GM19240 (cell line): ENCODE data around the gene HAUS7.

Experiments used
- DNase-seq: peaks from one replicate; pipeline ENCODE4 v3.0.0; 2011; ENCODE audit warnings: low spot score; ENCODE audit not compliant: insufficient read length

Gene HAUS7

DNA sequence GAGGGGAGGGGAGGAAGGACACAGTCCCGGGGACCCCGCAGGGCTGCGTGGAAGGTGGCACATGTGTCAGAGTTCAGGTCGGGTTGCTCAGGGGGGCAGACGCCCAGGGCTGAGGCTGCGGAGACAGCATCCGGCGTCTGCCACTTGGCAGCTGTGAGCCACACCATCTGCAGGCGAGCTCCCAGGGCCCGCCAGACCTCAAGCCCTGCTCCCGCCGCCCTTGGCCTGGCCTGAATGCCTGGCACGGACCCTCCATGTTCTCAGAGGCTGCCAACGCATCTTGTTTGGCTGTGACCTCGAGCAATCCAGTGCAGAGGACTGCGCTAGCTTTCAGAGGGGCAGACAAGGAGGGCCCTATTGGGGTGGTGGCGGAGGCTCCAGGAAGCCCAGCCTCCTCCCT, 29.5 kb upstream of the HAUS7 start:
- DNase-seq, result no peak

DNA sequence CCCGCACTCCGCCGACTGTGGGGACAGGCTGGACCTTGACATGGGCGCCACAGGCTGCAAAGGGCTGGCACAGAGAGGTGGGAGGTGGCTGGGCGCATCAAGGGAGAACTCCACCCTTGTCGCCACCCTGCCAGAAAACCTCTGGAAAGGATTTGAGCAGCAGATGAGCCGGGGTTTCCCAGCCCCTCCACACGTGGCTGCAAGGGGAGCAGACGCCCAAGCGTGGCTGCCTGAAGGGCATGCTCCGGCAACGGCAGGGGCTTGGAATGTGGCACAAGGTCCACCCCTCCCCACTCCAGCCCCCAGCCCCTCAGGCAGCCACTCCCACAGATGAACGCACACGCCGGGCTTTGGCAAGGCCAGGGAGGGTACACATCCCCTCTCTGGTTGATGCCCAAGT, 29.0 kb upstream of the HAUS7 start:
- DNase-seq, result no peak

DNA sequence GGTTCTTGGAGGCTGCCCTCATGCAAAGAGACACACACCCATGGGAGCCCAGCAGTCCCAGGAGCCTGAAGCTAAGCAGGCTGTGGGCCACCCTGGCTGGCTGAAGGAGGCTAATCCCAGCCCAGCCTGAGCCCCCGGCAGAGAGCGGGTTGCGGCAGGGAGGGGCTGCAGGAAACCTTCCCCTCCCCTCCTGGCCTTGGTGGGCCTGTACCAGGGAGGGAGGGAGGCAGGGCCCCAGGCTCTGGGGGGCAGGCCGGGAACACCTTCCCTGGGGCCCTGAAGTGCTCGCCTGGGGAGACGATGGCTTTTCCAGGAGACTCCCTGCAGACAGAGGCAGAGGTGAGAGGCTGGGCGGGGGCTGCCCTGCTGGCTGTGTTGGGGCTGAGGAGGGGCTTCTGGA, 28.1 kb upstream of the HAUS7 start:
- DNase-seq, result no peak

DNA sequence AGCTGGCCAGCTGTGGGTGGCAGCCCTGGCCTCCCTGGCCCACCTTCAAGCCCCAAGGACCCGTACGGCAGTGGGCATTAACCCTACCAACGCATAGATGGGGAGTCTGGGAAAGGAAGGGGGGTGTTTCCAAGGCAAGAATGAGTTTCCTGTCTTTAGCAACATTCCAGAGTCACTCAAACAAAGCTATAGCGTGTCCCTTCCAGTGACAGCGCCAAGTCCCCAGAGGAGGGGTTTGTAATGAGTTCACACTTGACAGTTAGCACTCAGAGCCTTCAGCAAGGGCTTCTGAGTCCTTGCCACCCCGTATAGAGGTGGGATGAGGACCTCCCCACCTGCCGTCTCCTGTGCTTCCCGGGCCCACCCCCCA, 26.2 kb upstream of the HAUS7 start:
- no peak for DNase-seq

DNA sequence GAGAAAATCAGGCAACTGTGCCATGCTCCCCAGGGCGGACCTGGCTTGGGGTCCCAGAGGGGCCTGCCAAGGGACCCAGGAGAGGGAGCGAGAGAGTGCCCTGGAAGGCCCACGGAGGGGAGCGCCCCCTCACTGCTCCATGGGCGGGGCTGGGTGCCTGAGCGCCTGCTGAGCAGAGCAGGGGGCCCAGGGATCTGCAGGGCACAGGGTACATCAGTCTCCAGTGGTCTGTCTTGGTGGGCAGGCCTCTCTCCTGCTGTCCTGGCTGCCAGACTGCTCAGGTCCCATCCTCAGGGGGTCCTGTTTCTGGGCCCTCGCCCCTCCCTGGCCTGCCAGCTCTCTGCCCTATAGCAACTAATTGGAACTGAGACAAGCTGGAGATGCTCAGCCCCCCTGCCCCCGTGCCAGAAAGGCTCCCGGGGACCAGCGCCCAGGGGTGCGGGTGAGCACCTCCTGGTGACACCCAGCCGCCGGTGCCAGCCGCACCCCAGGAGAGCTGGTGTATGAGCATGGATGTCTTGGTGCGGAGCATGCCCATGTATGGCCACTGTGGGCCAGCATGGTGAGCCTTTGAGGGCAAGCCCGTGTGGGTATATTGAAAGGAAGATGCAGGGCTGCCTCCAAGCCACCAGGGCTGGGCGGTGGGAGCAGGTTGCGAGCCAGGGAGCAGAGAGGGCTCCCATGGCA, 25.7 kb upstream of the HAUS7 start:
- no peak for DNase-seq

DNA sequence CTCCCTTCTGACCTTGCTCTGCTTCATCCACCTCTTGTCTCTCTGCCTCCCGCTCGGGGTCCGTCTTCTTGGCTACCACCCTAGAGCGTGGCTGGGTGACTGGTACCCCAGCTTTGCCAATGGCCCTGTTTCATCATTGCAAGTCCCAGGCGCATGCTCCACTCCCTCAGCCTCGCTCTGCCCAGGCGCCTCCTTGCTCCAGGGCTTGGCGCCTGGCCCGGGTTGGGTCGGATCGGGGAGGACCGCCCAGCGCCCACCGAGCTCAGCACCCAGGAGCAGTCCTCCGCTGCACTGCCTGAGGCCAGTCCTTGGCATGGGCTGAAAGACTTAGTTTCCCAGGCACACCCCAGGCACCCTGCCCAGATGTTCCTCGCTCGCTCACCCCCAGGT, 25.0 kb upstream of the HAUS7 start:
- DNase-seq, result no peak

DNA sequence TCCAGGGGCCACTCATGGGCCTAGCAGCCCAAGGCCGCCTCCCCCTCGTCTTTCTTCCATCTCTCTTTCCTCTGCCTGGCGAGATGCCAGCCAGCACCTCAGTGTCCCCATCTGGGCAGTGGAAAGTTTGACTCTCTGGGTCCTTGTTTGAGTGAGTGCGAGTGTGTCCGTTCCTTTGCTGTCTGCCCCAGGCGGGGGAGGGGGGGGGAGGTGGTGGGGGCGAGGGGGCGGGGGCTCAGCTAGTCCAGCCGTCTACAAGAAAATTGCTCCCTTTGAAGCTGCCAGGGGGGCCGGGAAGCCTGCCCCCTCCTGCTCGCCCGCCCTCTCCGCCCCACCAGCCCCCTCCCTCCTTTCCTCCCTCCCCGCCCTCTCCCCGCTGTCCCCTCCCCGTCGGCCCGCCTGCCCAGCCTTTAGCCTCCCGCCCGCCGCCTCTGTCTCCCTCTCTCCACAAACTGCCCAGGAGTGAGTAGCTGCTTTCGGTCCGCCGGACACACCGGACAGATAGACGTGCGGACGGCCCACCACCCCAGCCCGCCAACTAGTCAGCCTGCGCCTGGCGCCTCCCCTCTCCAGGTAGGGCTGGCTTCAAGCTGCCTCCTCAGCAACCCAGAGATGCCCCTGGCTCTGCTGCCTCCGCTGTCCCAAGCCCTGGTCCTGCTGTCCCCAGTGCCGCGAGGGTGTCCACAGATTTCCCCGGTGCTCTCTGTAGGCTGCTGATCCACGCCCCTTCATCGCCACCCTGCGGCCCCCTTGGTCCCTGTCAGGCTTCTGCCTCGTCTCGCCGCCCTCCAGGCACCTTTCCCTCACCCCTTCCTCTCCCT, 24.4 kb upstream of the HAUS7 start, which contains the start of gene BGN:
TSS of gene BGN (plus strand) at position 440 of the 821 bp plus-strand sequence. CDS start 9,652 bp downstream, outside the sequence.
- DNase-seq, result no peak

DNA sequence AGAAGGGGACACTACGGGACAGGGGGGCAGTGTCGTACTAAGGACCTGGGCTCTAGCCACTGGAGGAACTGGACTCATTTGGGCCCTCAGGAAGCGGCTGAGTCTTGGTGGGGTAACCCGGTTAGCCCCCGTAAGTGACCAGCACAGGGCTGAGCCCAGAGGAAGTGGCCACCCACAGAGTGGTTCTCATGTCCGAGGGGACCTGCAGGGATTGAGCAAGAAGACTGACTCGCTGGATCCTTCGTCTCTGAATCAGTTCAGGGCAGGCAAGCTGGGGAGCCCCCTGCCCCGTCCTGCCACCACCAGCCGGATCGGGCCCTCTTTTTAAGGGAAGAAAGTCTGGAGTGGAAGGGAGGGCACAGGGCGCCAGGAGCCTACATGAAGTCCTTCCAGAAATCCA, 23.7 kb upstream of the HAUS7 start:
- DNase-seq, result no peak

DNA sequence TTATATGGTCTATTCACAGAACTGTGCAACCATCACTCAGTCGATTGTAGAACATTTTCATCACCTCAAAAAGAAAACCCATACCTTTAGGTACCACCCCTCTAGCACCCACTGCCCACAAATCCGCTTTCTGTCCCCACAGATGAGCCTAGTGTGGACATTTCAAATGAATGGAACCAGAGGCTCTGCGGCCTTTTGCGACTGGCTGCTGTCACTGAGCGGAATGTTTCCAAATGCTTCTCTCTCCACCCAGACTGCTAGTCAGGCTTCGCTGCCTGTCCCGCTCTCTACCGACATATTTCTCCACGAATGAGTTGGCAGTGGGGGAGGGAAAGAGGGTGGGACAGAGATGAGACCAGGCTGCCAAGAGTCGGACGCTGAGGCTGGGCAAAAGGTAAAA, 22.7 kb upstream of the HAUS7 start:
- DNase-seq, result no peak

DNA sequence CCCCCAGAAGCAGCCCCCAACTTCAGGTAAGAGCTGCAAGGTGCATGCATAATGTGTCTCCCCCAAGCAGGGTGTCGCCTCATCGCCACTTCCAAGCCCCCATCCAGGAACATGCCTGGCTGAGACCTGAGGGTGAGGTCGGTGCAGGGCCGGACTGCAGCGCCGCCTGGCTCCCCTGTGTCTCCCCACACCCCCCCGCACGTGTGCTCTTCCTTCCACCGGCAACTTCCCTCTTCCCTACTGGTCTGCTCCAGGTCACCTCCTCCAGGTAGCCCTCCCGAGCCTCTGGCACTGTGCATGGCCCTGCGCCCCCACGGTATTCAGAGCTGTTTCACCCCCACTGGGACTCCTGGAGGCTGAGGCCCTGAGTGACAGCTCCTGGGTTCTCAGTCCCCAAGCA, 22.2 kb upstream of the HAUS7 start:
- DNase-seq, result no peak

DNA sequence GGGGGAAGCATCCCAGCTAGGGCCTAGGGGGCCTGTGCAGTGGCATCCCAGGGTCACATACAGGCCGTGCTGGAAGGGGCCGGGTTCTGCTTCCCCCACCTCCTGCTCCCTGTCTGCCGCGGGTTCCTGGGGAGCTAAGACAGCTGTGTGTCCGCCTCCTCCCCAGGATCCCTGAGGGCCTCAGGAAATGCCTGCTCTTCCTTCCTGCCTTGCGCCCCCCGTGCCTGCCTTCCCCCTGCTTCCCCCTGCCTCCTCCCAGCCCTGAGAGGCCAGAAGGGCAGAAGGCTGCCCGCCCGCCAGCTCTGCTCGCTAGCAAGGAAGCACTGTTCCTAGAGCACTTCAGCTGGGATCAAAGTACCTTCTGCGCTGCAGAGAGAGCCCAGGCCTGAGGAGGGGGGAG, 21.5 kb upstream of the HAUS7 start:
- no peak for DNase-seq

DNA sequence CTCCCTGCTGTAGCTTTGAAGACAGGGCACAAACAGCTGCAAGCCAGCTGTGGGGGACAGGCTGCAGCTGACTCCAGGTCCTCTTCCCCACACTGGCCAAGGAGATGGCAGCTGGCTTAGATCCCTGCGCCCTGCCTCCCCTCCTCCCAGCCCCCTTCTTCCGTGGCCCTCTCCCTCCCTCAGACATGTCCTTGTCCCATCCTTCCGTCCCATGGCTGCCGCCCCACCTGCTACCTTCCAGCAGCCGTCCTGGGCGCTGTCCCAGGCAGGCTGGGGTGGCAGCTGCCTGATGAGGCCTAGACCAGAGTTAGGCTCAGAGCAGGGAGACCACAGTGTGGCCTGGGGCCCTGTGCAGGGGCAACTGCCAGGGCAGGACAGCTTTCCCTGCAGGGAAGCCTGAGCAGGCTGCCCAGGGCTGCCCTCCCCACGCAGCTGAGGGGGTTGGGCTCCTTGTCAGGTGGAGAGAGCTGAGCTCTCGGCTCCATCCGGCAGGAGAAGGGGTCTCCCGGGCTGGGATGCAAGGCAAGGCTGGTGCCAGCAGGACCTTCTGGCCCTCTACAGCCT, 21.1 kb upstream of the HAUS7 start:
- no peak for DNase-seq

DNA sequence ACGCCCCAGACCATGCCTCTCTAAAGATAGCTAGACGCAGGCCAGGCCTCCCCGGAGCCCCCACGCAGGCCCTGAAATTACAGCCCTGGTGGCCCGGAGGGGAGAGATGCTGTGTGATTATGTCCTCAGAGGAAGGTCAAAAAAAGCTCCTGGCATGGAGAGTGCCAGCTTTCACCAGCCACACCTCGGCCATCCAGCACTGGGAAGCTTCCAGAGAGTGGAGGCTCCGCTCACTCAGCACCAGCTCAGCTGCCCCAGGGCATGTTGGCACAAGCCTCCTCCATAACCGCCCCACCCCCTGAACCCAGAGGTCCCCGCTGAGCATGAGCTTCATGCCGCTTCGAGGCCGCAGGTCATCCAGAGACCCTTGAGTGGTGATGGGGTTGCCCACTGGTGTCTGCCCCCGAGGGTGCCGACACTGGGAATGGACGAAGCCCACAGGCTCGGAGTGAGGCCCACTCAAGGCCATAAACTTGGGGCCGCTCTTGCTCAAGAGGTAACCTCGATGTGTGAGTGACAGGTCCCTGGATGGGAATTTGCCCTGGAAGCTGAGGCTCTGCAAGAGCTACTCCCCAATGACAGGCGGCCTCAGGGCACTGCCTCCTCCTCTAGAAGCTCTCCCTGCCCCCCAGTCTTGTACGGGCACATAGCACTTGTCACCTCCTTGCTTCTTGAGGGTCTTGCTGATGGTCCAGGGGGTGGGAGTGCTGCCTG, 20.0 kb upstream of the HAUS7 start:
- no peak for DNase-seq

DNA sequence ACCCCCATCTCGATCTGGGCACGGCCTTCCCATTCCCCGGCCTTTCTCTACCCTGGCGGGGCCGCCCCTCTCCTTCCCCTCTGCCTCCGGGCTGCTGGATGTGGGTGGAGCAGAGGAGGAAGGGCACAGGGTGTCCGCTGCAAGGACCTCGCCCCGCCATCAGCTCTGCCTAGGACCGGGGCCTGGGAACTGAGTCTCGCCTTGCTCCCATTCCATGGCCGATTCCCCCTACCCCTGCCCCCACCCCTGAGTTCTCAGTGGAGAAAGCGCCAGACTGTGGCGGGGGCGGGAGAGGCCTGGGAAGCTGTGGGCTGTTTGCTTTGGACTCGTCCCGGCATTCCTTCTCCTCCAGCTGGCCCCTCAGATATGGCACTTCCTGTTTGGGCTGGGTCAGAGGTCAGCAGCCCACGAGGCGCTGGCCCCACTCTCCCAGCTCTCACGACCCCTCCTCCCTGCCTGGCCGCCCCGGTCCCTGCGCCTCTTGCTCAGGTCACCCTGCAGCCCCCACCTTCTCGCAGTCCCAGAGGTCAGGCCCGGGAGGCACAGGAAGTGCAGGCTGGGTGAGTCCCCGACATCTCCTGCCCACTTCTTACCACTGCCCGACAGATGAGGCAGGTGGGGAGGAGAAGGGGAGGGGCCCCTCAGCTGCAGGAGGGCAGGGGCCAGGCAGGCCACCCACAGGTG, 18.0 kb upstream of the HAUS7 start:
- no peak for DNase-seq

DNA sequence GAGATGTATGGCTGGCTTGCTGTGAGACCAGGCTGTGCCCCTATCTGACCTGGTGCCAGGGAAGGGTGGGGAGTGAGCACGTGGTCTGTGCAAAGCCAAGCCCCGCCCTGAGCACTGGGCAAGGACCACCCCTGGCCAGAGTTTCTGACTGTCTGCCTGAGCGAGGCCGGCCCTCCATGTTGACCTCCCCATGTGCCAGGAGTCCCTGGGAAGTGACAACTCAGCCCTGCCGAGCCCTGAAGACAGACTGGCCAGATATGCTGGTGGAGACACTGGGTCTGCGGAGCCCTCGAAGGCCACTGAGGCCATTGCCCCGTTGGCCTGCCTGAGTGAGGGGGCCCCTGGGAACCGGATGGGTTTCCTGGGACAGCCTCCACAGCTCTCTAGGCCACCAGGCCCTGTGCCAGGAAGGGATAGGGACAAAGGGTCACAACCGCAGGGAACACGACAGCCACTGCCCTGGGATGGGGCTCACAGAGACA, 17.3 kb upstream of the HAUS7 start:
- no peak for DNase-seq

DNA sequence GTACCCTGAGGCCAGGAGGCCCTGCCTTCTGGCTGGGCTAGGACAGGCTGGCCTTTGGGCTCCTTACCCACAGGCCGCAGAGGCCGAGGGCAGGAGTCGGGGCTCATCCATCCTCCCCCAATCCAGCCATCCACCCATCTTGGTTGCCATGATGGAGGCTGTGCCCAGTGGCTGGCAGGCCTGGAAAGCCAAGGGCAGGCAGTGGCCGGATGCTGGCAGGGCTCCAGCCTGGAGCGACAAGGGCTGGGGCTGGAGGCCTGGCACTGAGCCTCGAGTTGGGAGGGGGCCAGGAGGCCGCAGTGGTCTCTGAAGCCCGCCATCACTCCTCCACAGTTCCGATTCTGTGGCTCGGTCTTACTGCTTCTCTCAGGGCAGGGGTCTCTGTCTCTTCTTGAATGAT, 15.8 kb upstream of the HAUS7 start:
- DNase-seq, result no peak

DNA sequence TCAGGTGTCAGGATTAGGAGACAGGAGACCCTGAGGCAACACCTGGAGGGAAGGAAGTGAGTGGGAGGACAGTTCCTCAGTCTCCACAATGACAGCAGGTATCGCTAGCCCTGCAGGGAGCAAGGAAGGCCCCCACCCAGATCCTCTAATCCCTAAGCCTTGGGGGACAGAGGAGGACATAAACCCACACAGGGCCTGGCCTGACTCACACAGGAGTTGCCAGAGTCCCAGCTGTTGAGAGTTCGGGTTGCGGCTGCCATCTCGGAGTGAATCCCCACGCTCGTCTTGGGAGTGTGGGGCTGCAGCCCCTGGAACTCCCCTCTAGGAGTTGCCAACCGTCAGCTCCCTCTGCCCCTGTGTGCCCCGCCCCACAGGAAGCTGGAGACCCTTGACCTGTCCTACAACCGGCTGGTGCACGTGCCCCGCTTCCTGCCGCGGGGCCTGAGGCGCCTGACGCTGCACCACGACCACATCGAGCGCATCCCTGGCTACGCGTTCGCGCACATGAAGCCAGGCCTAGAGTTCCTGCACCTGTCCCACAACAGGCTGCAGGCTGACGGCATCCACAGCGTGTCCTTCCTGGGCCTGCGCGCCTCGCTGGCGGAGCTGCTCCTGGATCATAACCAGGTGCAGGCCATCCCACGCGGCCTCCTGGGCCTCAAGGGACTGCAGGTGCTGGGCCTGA, 15.2 kb upstream of the HAUS7 start:
- DNase-seq, result no peak

DNA sequence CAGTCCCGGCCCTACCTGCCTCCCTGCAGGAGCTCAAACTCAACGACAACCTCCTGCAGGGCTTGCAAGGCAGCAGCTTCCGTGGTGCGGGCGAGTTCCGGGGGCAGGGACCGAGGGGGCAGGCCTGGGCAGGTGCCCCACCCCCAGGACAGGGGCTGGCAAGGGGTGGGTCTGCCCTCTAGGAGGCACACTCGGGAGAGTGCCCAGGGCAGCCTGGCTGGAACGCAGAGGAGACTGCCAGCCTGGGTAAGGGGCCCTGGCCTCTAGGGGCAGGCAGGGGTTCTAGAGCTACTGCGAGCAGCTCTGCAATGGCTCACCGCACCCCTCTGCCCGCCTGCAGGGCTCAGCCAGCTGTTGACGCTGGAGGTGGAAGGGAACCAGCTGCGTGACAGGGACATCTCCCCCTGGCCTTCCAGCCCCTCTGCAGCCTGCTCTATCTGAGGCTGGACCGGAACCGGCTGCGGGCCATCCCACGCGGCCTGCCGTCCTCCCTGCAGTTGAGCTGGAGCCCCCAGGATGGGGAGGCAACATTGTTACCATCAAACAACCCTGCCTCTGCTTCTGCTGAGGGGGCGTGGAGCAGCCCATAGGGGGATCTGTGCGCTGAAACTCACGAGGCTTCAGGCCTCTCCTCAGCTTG, 12.1 kb upstream of the HAUS7 start:
- DNase-seq, result no peak

DNA sequence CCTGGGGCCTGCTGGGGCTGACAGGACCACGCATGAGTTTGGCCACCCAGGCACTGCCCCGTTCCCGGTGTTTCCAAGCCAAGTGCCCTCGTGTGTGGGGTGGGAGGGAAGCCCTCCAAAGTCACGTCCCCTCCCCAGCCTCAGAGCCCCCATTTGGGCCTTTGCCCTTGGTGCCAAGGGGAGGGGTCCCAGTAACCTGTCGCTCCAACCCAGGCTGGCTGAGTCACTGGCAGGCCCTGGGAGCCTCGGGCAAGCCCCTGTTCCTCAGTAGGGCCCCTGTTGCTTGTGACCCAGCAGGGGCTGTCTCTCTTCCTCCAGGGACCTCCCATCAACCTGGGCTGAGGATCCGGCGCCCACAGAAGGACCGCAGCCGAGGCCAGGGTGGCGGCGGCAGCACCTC, 10.7 kb upstream of the HAUS7 start:
- DNase-seq, result no peak

DNA sequence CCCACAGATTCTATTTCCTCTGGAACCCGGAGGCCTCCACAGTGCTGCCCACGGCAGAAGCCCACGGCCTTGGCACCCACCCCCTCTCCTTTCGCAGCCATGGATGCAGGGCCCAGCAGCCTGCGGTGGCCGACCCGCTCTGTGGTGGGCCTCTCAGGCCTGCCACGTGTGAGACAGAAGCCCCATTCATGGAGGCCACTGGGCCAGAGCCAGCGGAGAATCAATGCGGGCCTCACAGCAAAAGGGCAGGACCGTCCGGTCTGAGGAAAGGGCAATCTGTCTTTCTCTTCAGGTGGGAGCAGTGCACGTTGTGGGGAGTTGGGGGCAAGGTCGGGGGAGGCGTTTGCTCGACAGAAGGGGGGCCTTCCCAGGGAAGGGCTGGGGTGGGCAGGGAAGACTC, 8.4 kb upstream of the HAUS7 start:
- DNase-seq, result no peak
